Vagina (tissue), 2 donors: Measurements from ENCODE around the gene MT1E. TPM values are rescaled to one million over a fixed set of nuclear protein-coding genes. Genes with fewer than 3 reads are reported as not detected.

Experiments
- DNase-seq, 2 donors: peaks; one replicate each; pipeline ENCODE4 v3.0.0-alpha.2; 2017; ENCODE audit errors: extremely low spot score in 2 of 2
- H3K27ac ChIP-seq: fragments of 200-600 bp; sonication (generic); one replicate; pipeline ENCODE4 v1.5.1; 2019
- H3K27me3 ChIP-seq: fragments of 200-600 bp; sonication (generic); one replicate; pipeline ENCODE4 v1.5.1; 2019
- H3K36me3 ChIP-seq, 2 donors: fragments of 200-600 bp; sonication (generic); one replicate each; pipeline ENCODE4 v1.5.1; 2017 to 2019
- H3K4me1 ChIP-seq: fragments of 200-600 bp; sonication (generic); one replicate; pipeline ENCODE4 v1.5.1; 2019
- H3K4me3 ChIP-seq, 2 donors: fragments of 200-600 bp; sonication (generic); 1 replicate in 1 of 2; 2 replicates in 1 of 2; pipeline ENCODE4 v1.5.1; 2016 to 2019
- H3K9me3 ChIP-seq: fragments of 200-600 bp; sonication (generic); one replicate; pipeline ENCODE4 v1.5.1; 2019
- POLR2A ChIP-seq, 2 donors: fragments of 450-650 bp; IDR thresholded peaks; one replicate each; pipeline ENCODE4 v1.6.1; 2017; ENCODE audit warnings: antibody characterized with exemption in 2 of 2, mild to moderate bottlenecking in 2 of 2, moderate library complexity in 2 of 2
- POLR2AphosphoS5 ChIP-seq, 2 donors: sonication (generic); formaldehyde crosslinking; IDR thresholded peaks; one replicate each; pipeline ENCODE4 v1.9.0; 2017; ENCODE audit warnings: antibody characterized with exemption in 2 of 2, mild to moderate bottlenecking in 2 of 2, low read depth in 1 of 2; ENCODE audit not compliant: insufficient read depth in 1 of 2
- intact Hi-C: fragments of 100-400 bp; cut with DNase I; formaldehyde crosslinking; loops from one replicate; pipeline ENCODE4 v1.15.1; 2023
- total RNA-seq: library from RNA; depleted of rRNA; stranded (reverse); fragments of >200 nt; gene quantifications from one replicate; pipeline ENCODE4 v1.2.3, GENCODE V29; 2016
- TF ChIP-seq, protein P1 (sequence below), 3 experiments: fragments of 450-650 bp in 2 of 3; fragments of 200-600 bp in 1 of 3; sonication (generic) in 1 of 3; IDR thresholded peaks; one replicate each; pipeline ENCODE4 v1.5.1; 2017 to 2019; ENCODE audit warnings: antibody characterized with exemption in 3 of 3, mild to moderate bottlenecking in 2 of 3, moderate library complexity in 2 of 3

Gene MT1E
- total RNA-seq, 1 donor from 2014 or later, result 564 TPM

DNA sequence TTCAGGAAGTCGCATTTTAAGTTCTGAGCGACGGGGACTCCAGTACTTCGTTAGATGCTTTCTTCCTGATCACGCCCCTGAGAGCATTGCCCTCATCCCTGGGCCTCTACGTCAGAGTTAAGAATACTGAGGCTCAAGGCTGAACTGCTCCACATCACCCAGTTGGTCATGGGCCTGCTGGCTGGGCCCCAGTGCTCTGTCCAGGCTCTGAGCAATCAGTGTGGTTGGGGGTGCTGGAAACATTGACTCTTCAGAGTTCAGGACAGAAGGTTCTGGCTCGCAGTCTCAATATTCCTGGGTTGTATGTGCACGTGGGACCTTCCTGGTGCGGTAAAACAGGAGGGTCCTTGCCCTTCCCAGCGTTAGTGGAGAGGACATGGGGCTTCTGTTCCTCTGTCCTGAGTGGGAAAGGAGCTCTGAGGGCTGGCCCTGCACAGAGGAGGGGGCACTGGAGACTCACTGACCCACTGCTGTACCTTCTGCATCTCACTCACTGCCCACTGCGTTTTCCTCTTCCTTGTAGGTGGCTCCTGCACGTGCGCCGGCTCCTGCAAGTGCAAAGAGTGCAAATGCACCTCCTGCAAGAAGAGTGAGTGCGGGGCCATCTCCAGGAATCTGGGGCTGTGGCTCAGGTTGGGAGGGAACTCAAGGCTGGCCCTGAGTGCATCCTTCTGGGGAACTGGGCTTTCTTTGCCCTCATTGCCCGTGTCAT lies 518 bp downstream of the MT1E start:
- peaks cover 17% of the 10 kb centered on the region for H3K4me1 ChIP-seq
- no peak for DNase-seq
- no peaks in the 10 kb centered on the region for H3K36me3 ChIP-seq
- intact Hi-C loops, result loop anchor here (2.0 to 5.0 kb wide), 2 partner anchors 15 to 56 kb away; partner anchors contain the start of gene MT1X
- H3K9me3 ChIP-seq, result no peaks in the 10 kb centered on the region
- peak overlapping the region; percentile 49 to 59 for H3K4me3 ChIP-seq
- H3K27ac ChIP-seq, result peak overlapping the region; percentile 81
- TF ChIP-seq POLR2A (IDR thresholded peaks at IDR 0.05), result no peak
- peak; percentile 7 to 63 for TF ChIP-seq POLR2AphosphoS5 (IDR thresholded peaks at IDR 0.05; ENCODE audit: insufficient read depth in 1 of 2, low read depth in 1 of 2)
- TF ChIP-seq, protein P1, sequence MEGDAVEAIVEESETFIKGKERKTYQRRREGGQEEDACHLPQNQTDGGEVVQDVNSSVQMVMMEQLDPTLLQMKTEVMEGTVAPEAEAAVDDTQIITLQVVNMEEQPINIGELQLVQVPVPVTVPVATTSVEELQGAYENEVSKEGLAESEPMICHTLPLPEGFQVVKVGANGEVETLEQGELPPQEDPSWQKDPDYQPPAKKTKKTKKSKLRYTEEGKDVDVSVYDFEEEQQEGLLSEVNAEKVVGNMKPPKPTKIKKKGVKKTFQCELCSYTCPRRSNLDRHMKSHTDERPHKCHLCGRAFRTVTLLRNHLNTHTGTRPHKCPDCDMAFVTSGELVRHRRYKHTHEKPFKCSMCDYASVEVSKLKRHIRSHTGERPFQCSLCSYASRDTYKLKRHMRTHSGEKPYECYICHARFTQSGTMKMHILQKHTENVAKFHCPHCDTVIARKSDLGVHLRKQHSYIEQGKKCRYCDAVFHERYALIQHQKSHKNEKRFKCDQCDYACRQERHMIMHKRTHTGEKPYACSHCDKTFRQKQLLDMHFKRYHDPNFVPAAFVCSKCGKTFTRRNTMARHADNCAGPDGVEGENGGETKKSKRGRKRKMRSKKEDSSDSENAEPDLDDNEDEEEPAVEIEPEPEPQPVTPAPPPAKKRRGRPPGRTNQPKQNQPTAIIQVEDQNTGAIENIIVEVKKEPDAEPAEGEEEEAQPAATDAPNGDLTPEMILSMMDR (IDR thresholded peaks at IDR 0.05), result no peak
- H3K27me3 ChIP-seq, result no peaks in the 10 kb centered on the region

DNA sequence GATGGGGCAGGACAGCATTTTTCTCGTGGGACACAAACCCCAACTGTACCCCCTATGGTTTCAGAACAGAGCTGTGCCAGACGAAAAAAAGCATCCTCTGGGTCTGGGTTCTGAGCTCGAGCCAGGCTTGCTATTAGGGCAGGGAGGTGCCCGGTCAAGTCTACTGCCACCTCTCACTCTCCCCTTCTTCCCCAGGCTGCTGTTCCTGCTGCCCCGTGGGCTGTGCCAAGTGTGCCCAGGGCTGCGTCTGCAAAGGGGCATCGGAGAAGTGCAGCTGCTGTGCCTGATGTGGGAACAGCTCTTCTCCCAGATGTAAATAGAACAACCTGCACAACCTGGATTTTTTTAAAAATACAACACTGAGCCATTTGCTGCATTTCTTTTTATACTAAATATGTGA lies 1.1 kb downstream of the MT1E start:
- TF ChIP-seq, protein P1 (IDR thresholded peaks at IDR 0.05), result no peak
- TF ChIP-seq POLR2A (IDR thresholded peaks at IDR 0.05) (no peak), POLR2AphosphoS5 (IDR thresholded peaks at IDR 0.05; ENCODE audit: insufficient read depth in 1 of 2, low read depth in 1 of 2) (no peak)
- Histone ChIP-seq H3K27ac (peak overlapping the region; percentile 81), H3K27me3 (no peaks in the 10 kb centered on the region), H3K4me1 (peaks cover 17% of the 10 kb centered on the region), H3K4me3 (peak overlapping the region; percentile 49 to 59), H3K36me3 (no peaks in the 10 kb centered on the region), H3K9me3 (no peaks in the 10 kb centered on the region)
- intact Hi-C loops, result loop anchor here (5.0 kb wide), 1 partner anchor 56 kb away; the partner anchor contains the start of gene MT1X
- no peak for DNase-seq

DNA sequence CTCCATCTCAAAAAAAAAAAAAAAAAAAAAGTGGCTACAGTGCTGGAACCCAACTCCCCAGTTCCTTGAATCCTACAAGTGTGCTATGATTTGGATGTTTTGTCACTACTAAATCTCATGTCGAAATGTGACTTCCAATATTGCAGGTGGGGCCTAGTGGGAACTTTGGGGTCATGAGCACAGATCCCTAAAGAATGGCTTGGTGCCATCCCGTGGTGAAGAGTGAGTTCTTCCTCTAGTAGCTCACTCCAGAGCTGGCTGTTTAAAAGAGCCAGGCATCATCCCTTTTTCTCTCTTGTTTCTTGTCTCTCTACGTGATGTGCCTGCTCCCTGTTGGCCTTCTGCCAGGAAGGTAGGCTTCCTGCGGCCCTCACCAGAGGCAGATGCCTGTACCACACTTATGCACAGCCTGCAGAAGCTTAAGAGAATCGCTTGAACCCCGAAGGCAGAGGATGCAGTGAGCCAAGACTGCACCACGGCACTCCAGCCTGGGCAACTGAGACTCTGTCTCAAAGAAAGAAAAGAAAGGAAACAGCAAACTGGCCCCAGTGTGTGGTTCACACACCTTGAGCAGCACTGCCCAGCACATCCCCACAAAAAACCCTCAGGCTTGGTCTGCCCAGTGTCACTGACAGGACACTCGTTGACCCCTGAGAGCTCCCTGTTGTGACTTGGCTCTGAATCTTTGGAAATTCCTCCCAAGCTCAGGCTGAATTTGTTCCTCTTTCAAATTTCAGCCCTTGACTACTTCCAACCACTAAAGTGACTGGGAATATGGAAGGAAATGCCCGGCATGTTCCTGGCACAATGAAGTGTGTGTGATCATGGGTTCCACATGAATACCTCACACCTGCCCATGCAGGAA lies 3.1 kb downstream of the MT1E start:
- intact Hi-C loops, result loop anchor here (5.0 kb wide), 1 partner anchor 54 kb away; the partner anchor contains the start of gene MT1X
- no peaks in the 10 kb centered on the region for H3K9me3 ChIP-seq
- H3K4me3 ChIP-seq, result no peak overlapping the region
- TF ChIP-seq POLR2A (IDR thresholded peaks at IDR 0.05), result no peak
- no peak for TF ChIP-seq POLR2AphosphoS5 (IDR thresholded peaks at IDR 0.05; ENCODE audit: insufficient read depth in 1 of 2, low read depth in 1 of 2)
- TF ChIP-seq, protein P1 (IDR thresholded peaks at IDR 0.05), result no peak
- peaks cover 30% of the 10 kb centered on the region for H3K4me1 ChIP-seq
- H3K27me3 ChIP-seq, result no peaks in the 10 kb centered on the region
- DNase-seq, result no peak
- H3K27ac ChIP-seq, result peak overlapping the region; percentile 45
- no peaks in the 10 kb centered on the region for H3K36me3 ChIP-seq

DNA sequence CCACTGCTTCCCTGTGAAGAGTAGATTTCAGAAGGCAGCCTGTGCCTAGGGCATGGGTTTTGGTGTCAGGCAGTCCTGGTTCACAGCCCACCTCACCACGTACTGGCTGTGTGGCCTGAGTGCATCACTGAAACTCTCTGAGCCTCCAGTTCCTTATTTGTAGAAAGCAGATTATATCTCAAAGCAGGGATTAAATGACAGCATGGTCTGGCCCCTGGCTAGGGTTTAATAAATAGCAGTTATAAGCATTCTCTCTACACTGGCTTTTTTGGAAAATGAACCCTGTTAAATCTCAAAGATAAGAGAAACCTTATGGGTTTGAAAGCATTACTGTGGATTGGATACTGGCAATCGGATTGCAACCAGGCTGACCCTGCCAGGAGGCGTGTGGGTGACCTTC lies 4.0 kb downstream of the MT1E start:
- no peaks in the 10 kb centered on the region for H3K9me3 ChIP-seq
- H3K4me1 ChIP-seq, result peaks cover 30% of the 10 kb centered on the region
- no peak for TF ChIP-seq POLR2AphosphoS5 (IDR thresholded peaks at IDR 0.05; ENCODE audit: insufficient read depth in 1 of 2, low read depth in 1 of 2)
- TF ChIP-seq, protein P1 (IDR thresholded peaks at IDR 0.05), result no peak
- no peak for TF ChIP-seq POLR2A (IDR thresholded peaks at IDR 0.05)
- no peak overlapping the region for H3K4me3 ChIP-seq
- H3K27ac ChIP-seq, result no peak overlapping the region
- no peak for DNase-seq
- no peaks in the 10 kb centered on the region for H3K36me3 ChIP-seq
- no peaks in the 10 kb centered on the region for H3K27me3 ChIP-seq
- intact Hi-C loops, result loop anchor here (5.0 kb wide), 1 partner anchor 53 kb away; the partner anchor contains the start of gene MT1X
